Esophagus muscularis mucosa (tissue), 4 donors: ENCODE data around the gene TGM3. TPM values are rescaled to one million over a fixed set of nuclear protein-coding genes. Genes with fewer than 3 reads are reported as not detected.

ENCODE experiments used
- DNase-seq: peaks from one replicate; pipeline ENCODE4 v3.0.0-alpha.2; 2017; ENCODE audit errors: extremely low spot score
- H3K27ac ChIP-seq, 4 donors: fragments of 200-600 bp; sonication (generic); replicated peaks in 1 of 4; 1 replicate in 3 of 4; 2 replicates in 1 of 4; pipeline ENCODE4 v1.5.1; 2016 to 2019; ENCODE audit warnings: mild to moderate bottlenecking in 1 of 4
- H3K27me3 ChIP-seq, 4 donors: fragments of 200-600 bp; sonication (generic); one replicate each; pipeline versions ENCODE4 v1.5.1 to v1.6.0; 2016 to 2019
- H3K36me3 ChIP-seq, 4 donors: fragments of 200-600 bp; sonication (generic); one replicate each; pipeline ENCODE4 v1.5.1; 2016 to 2019
- H3K4me1 ChIP-seq, 4 donors: fragments of 200-600 bp; sonication (generic); one replicate each; pipeline ENCODE4 v1.5.1; 2016 to 2019
- H3K4me3 ChIP-seq, 4 donors: fragments of 200-600 bp; sonication (generic); 1 replicate in 2 of 4; 2 replicates in 2 of 4; pipeline ENCODE4 v1.5.1; 2016 to 2019; ENCODE audit warnings: mild to moderate bottlenecking in 4 of 4, moderate library complexity in 1 of 4
- H3K9me3 ChIP-seq, 4 donors: fragments of 200-600 bp; sonication (generic); 1 replicate in 3 of 4; 2 replicates in 1 of 4; pipeline ENCODE4 v1.5.1; 2016 to 2019
- CTCF ChIP-seq, 3 experiments: fragments of 200-600 bp in 2 of 3; fragments of 450-650 bp in 1 of 3; sonication (generic) in 2 of 3; IDR thresholded peaks; one replicate each; pipeline ENCODE4 v1.5.1; 2017 to 2019; ENCODE audit warnings: antibody characterized with exemption in 3 of 3, mild to moderate bottlenecking in 2 of 3, moderate library complexity in 1 of 3
- EP300 ChIP-seq: sonication (generic); formaldehyde crosslinking; IDR thresholded peaks from one replicate; pipeline ENCODE4 v1.6.1; 2017; ENCODE audit warnings: antibody characterized with exemption
- POLR2A ChIP-seq: fragments of 450-650 bp; IDR thresholded peaks from one replicate; pipeline ENCODE4 v1.6.1; 2017; ENCODE audit warnings: antibody characterized with exemption, moderate library complexity, mild to moderate bottlenecking, low read depth
- POLR2AphosphoS5 ChIP-seq, 2 donors: sonication (generic); formaldehyde crosslinking; IDR thresholded peaks; one replicate each; pipeline ENCODE4 v1.6.1; 2017; ENCODE audit warnings: antibody characterized with exemption in 2 of 2
- WGBS: methylation state at CpG from one replicate; pipeline ENCODE4 v1.1.5; 2018; 5-methylcytosine and 5-hydroxymethylcytosine counted together
- intact Hi-C: fragments of 100-400 bp; cut with DNase I; formaldehyde crosslinking; loops from one replicate; pipeline ENCODE4 v1.15.1; 2023
- total RNA-seq, 4 donors: library from RNA; depleted of rRNA; stranded (reverse); fragments of >200 nt; gene quantifications; one replicate each; pipeline versions ENCODE4 v1.1.0 to v1.2.1, GENCODE V29; 2016

Gene TGM3
- total RNA-seq, 4 donors from 2014 or later = 0.83 TPM; not detected in 3

GRCh38 chr20:2252419-2252997 is 43.3 kb upstream of the TGM3 start:
- 64% methylated on average over 6 of the region's 6 CpGs for WGBS
- Histone ChIP-seq H3K36me3 (no peaks in the 10 kb centered on the region), H3K4me1 (no peaks in the 10 kb centered on the region), H3K27me3 (peaks cover 0 to 4% (median 0%) of the 10 kb centered on the region in 4 donors), H3K9me3 (no peaks in the 10 kb centered on the region), H3K4me3 (no peak overlapping the region), H3K27ac (no peak overlapping the region)
- TF ChIP-seq POLR2A (no peak), POLR2AphosphoS5 (IDR thresholded peaks at IDR 0.05) (no peak), CTCF (IDR thresholded peaks at IDR 0.05) (no peak), EP300 (no peak)
- DNase-seq = no peak
- intact Hi-C loops = no loop called here

GRCh38 chr20:2253256-2253655 is 42.5 kb upstream of the TGM3 start:
- no peaks in the 10 kb centered on the region for H3K4me1 ChIP-seq
- intact Hi-C loops = no loop called here
- TF ChIP-seq POLR2A = no peak
- no peak for TF ChIP-seq CTCF (IDR thresholded peaks at IDR 0.05)
- TF ChIP-seq POLR2AphosphoS5 (IDR thresholded peaks at IDR 0.05) = no peak
- no peak for TF ChIP-seq EP300
- H3K9me3 ChIP-seq = no peaks in the 10 kb centered on the region
- H3K36me3 ChIP-seq = no peaks in the 10 kb centered on the region
- H3K27ac ChIP-seq = no peak overlapping the region
- peaks cover 0 to under 1% (median 0%) of the 10 kb centered on the region in 4 donors for H3K27me3 ChIP-seq
- no peak for DNase-seq
- H3K4me3 ChIP-seq = no peak overlapping the region
- WGBS = 76% methylated on average over 10 of the region's 10 CpGs

- WGBS = 70% methylated on average over 1 of the region's 1 CpG
- no peaks in the 10 kb centered on the region for H3K36me3 ChIP-seq
- DNase-seq = no peak
- intact Hi-C loops = no loop called here
- no peaks in the 10 kb centered on the region for H3K9me3 ChIP-seq
- H3K4me1 ChIP-seq = no peaks in the 10 kb centered on the region
- H3K27me3 ChIP-seq = peaks cover 0 to 8% (median 0%) of the 10 kb centered on the region in 4 donors
- TF ChIP-seq EP300 = no peak
- TF ChIP-seq POLR2AphosphoS5 (IDR thresholded peaks at IDR 0.05) = no peak
- TF ChIP-seq CTCF (IDR thresholded peaks at IDR 0.05) = no peak
- TF ChIP-seq POLR2A = no peak
- no peak overlapping the region for H3K4me3 ChIP-seq
- H3K27ac ChIP-seq = no peak overlapping the region
Measured at GRCh38 chr20:2254333-2254732, 41.5 kb upstream of the TGM3 start.

GRCh38 chr20:2255926-2256531 is 39.8 kb upstream of the TGM3 start:
- DNase-seq = no peak
- Histone ChIP-seq H3K9me3 (no peaks in the 10 kb centered on the region), H3K4me1 (no peaks in the 10 kb centered on the region), H3K4me3 (no peak overlapping the region), H3K27me3 (peaks cover 0 to 18% (median 0%) of the 10 kb centered on the region in 4 donors), H3K36me3 (no peaks in the 10 kb centered on the region), H3K27ac (no peak overlapping the region)
- intact Hi-C loops = no loop called here
- 63% methylated on average over 9 of the region's 9 CpGs for WGBS
- no peak for TF ChIP-seq EP300
- TF ChIP-seq POLR2AphosphoS5 (IDR thresholded peaks at IDR 0.05) = no peak

GRCh38 chr20:2259731-2260130 is 36.1 kb upstream of the TGM3 start:
- Histone ChIP-seq H3K27me3 (peaks cover 0 to 25% (median 0%) of the 10 kb centered on the region in 4 donors), H3K36me3 (no peaks in the 10 kb centered on the region), H3K4me3 (no peak overlapping the region), H3K4me1 (no peaks in the 10 kb centered on the region), H3K27ac (no peak overlapping the region), H3K9me3 (no peaks in the 10 kb centered on the region)
- WGBS = 62% methylated on average over 5 of the region's 6 CpGs
- intact Hi-C loops = no loop called here
- TF ChIP-seq POLR2A = no peak
- no peak for TF ChIP-seq POLR2AphosphoS5 (IDR thresholded peaks at IDR 0.05)
- TF ChIP-seq CTCF (IDR thresholded peaks at IDR 0.05) = no peak
- no peak for TF ChIP-seq EP300
- DNase-seq = no peak
